Measurements from ENCODE around the gene SPTBN4.
A peak's percentile ranks its signal among the peaks of the same experiment; 100 is the strongest.
"Not testable (repeated sequence)": the region's sequence is repeated elsewhere in the genome, so short reads cannot be mapped to it uniquely, and the experiment has no call there.

SPTBN4 gene

DNA sequence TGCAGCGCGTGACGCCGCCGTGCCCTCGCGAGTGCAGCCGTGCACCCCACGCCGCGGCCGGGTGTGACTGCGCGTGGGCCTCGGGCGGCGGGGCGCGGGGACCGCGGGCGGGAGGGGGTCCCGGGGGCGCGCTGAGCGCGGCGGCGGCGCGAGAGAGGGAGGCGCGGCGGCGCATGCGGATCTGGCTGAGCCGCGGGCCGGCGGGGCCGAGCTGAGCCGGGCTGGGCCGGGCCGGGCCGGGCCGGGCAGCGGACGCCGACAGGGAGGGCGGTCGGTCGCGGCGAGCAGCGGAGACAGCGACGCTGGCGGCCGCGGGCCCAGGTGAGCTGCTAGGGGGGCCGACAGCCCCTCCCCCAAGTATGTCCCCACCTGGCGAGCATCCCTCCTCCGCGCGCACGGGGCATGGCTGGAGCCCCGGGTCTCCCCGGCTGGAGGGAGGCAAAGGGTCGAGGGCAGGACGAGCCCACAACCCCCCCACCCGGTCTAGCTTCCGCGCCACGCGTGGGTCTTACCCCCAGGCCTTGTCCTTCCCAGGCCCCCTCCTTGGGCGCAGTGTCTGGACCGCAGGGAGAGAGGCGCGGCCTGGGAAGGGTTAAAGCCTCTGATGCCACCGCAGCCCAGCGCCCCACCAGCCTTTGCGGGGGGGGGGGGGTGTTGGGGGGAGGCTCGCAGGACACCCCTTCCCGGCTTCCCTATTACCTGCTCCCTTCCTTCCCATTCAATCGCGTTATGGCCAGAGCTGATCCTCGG is at the start of gene SPTBN4:
Gene SPTBN4, plus strand, starts transcription at position 17 of the 750 bp plus-strand sequence. CDS start 5,621 bp downstream, outside the sequence.
- no peak for DNase-seq

DNA sequence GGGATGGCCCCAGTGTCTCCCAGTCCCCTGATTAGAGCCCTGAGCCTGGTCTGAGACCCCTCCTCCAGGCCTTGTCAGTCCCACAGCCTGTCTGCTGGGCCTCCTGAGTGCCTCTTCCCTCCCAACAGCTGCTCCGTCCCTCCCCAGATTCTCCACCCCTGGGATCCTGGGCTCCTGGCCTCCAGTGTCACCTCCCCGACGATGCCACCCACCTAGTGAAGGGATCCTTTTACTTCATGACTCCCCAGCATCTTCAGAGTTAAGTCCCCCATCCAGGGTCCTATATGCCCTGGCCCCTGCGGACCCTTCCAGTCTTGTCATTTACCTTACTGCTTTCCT is 49.2 kb upstream of the SPTBN4 start:
- no peak for DNase-seq

DNA sequence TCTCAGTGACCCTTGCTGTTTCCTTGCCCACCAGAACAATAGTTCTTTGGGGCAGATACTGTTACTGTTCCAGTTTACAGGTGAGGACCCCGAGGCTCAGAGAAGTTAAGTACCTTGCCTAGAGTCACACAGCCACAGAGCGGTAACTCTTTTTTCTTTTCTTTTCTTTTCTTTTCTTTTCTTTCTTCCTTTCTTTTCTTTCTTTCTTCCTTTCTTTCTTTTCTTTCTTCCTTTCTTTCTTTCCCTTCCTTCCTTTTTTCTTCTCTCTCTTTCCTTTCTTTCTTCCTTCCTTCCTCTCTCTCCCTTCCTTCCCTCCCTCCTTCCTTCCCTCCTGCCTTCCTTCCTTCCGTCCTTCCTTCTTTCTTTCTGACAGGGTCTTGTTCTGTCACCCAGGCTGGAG is 48.8 kb upstream of the SPTBN4 start:
- DNase-seq = no peak

DNA sequence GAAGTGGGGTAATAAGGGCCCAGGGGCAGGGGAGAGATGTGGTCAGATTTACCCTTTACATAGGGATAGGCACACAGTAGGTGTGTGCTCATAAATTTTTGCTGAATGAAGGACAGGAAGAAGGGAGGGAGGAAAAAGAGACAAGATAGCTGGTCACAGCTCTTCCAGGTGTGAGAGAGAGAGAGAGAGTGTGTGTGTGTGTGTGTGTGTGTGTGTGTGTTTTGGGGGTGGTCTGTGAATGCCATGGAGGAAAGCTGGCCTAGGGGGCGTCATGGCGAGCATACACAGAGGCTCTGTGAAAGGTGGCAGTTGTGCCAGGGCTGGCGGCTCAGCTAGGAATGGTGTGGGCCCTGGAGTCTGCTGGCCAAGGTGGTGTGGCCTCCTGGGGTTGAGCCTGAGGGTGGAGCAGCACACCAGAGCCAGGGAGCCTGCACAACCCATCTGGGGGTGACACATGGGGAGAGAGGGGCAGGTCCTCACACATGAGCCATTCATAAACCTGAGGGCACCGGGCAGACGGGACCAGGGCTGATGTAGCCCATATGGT is 47.7 kb upstream of the SPTBN4 start:
- no peak for DNase-seq

DNA sequence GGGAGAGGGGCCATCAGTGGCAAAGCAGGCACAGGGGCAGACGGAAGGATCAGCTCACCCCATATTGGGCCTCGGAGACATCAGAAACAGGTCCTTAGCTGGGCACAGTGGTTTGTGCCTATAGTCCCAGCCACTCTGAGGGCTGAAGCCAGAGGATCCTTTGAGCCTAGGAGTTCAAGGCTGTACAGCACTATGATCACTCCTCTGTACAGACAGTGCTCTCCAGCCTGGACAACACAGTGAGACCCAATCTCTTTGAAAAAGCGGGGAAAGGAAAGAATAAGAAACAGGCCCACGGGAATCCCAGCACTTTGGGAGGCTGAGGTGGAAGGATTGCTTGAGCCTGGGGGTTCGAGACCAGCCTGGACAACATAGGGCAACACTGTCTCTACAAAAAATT is 47.0 kb upstream of the SPTBN4 start:
- no peak for DNase-seq

DNA sequence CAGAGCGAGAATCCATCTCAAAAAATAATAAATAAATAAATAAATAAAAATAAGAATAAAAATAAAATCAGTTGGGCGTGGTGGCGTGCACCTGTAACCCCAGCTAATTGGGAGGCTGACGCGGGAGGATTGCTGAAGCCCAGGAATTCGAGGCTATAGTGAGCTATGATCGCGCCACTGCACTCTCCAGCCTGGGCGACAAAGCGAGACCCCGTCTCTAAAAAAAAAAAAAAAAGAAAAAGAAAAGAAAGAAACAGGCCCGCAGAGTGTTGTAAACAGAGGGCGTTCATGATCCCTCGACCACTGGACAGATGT is 46.4 kb upstream of the SPTBN4 start:
- DNase-seq = no peak

DNA sequence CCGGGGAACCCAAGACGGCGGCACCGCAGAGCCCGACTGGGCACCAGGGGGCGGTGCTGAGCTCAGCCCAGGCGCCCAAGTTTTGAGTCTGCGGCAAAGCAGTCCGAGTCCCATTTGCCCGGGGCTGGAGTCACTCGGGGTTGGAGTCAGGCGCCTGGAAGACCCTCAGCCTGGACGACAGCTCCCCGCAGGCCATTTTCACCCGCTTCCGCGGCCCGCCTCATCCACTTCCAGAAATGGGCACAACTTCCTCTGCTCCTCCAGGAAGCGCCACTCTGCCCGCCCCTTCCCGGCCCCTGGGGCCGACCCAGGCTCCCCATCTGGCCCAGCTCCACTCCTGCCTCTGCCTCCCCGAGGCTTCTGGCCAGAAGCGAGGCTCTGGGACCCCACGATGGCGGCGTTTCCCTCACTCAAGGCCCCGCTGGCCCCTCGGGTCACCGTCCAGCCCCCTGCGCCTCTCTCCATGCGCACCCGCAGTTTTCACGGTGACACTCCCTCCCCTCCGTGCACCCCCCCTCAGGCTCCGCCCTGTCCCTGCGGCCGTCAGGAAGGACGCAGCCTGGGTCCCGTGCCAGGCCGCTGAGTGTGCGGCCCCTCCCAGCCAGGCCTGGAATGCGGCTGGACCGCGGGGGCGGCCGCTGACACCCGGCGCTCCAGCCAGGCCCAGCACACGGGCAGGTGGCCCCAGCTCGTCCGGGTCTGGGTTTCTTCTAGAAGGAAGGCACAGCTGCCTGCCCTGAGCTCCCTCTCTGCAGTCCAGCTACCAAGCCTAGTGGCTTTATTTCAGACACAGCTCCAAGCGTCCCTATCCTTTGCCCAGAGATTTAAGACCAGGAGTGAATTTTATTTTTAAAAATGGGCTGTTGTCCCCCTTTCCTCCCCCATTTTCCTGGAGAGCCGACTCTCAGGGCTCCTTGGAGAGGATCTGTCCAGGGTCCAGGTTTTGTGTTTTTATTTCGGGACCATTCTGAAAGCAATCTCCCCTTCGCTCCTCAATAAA is 45.7 kb upstream of the SPTBN4 start:
- peak; percentile 80 for DNase-seq

DNA sequence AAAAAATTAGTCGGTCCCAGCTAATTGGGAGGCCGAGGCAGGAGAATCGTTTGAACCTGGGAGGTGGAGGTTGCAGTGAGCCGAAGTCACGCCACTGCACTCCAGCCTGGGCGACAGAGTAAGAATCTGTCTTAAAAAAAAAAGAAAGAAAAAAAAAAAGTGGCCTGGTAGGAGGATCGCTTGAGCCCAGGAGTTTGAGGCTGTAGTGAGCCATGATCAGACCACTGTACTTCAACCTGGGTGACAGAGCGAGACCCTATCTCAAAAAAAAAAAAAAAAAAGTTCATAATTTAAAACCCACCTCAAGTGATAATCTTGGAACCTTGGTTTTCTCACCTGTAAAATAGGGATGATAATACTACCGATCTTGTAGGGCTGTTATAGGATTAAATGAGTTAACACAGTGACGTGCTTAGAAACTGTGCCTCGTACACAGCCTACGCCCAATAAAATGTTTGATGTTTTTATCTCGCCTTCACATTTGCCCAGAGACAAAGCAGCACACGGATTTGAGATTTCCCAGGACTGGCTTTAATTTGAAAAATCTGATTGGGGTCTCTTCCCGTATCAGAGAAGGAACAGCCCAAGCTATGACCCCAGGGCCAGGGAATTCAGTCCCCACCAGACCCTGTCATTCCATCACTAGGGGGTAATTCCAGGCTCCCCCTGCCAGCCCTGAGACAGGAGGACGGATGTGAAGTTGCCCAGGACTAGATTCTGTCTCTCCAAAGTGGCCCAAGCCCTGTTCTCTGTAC is 44.6 kb upstream of the SPTBN4 start:
- DNase-seq = no peak

DNA sequence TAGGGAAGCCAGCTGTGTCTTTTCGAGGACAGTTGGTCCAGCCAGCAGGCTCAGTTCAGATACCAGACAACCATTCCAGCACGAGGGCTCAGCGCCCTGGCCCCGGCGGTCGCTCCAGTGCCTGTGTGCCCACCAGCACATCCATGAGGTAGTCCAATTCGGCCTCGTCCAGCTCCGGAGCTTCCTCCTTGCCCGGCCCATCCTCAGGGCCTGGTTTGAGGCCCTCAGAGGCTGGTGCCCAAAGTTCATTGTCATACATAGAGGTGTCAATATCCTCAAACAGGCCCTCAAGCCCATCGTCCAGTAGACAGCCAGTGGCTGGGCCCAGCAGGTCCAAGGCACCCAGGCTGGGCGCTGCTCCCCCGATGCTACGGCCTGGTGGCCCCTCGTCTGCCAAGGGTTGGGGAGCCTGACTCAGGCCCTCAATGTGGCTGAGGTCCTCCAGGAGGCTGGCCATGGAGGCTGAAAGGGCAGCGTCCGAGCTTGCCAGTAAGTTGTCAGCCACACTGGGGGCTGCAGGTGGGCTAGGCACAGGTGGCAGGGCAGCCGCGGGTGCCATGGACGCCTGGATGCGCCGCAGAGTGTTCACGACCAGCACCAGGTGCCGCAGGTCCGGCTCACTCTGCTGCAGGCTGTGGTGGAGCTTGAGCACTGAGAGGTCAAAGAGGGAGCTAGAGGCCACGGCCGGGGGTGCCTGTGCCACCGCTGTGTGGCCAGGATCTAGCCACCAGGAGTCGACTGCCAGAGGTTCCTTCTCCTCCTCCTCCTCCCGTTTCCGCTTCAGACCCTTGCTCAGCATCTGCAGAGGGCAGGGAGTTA is 43.8 kb upstream of the SPTBN4 start:
- no peak for DNase-seq

DNA sequence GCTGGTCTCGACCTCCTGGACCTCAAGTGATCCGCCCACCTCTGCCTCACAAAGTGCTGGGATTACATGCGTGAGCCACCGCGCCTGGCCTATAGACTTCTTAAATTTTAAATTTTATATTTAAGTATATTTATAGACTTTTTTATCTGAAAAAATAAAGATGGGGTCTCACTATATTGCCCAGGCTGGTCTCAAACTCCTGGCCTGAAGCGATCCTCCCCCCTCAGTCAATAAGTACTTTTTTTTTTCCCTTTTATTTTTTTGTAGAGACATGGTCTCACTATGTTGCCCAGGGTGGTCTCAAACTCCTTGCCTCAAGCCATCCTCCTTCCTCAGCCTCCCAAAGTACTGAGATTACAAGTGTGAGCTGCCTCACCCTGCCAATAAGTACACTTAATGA is 42.9 kb upstream of the SPTBN4 start:
- DNase-seq = no peak

DNA sequence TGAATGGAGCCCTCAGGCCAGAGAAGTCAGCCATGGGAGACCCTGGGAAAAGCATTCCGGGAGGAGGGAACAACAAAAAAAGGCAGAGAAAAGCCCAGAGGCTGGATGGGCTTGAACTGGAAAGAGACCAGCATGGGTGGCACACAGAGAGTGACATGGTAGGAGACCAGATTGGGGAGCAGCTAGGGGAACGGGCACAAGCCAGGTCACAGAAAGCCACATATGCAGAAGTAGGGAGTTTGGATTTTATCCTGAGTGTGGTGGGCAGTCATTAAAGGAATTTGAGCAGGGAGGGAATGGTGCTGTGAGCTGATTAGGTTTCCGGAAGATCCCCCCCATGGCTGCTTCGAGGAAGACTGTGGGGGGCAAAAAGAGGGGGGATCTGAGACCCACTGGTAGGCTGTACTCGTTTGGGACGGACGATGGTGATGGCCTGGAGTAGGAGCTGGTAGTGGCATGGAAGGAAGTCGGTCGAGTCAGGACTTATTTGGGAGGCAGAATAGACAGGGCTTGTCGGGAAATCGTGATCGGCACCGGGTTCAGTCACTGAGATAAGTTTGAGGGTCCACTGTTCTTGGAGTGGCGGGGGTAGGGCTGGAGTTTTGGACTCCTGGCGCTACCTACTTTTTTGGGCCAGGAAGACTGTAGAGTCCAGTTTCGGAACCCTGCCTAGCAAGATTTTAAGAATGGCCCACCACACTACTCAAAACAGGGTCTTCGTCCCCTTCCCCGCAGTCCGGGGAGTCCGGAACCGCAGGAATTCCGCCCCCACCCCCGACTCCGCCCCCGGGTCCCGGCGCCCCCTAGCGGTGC is 42.0 kb upstream of the SPTBN4 start:
- DNase-seq = no peak

DNA sequence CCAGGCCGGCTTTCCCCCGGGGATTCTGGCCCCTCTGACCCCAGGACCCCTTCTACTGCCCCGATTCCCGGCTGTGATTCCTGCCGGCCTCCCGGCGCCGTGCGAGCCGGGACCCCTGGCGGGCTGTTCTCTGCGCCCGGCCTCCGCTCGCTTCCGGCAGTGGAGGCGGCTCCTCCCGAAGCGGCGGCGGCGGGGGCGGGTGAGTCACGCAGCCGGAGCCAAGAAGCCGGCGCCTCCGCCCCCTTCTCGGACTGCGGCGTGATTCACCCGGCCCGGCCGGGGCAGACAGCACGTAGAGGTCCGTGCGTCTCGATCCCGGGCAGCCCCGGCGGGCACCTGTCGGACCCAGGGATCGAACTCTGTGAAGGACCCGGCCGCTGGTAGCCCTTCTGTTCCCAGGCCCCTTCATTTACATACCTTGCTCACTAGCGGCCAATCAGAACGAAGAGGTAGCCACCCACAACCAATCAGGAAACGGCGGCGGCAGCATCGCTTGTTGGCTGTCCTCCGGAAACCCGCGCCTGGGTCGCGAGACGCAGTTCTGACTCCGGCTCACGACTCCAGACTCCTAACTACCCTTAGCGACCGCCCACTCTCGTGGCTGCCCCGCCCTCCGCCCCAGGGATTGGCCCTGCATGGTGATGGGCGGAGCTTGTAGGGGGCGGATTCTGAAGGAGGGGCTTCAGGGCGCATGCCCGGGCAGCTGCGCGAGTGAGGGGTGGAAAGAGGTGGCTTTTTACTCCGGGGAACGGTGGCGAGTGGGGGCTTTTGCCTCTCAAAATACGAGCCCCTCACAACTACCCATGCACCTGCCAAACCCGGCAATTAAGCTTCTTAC is 41.1 kb upstream of the SPTBN4 start, which contains the start of gene SERTAD1:
Gene SERTAD1, minus strand, starts transcription at position 543 of the 838 bp plus-strand sequence. CDS start 2,446 bp downstream, outside the sequence.
- DNase-seq = peak; percentile 100

DNA sequence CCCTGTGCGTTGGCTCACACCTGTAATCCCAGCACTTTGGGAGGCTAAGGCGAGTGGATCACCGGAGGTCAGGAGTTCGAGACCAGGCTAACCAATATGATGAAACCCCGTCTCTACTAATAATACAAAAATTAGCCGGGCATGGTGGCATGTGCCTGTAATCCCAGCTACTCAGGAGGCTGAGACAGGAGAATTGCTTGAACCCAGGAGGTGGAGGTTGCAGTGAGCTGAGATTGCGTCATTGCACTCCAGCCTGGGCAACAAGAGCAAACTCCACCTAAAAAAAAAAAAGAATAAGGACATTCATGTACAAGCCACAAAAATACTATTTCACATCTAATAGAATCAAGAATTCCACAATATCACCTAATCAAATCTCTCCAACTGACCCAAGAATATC is 38.6 kb upstream of the SPTBN4 start:
- not testable (repeated sequence) for DNase-seq

DNA sequence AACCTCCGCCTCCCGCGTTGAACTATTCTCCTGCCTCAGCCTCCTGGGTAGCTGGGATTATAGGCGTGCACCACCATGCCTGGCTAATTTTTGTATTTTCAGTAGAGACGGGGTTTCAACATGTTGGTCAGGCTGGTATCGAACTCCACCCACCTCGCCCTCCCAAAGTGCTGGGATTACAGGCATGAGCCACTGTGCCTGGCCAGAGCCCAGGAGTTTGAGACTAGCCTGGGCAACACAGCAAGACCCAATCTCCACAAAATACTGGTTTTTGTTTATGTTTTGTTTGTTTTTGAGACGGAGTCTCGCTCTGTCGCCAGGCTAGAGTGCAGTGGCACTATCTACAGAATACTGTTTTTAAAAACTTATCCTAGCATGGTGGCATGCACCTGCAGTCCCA is 36.6 kb upstream of the SPTBN4 start:
- DNase-seq = not testable (repeated sequence)

DNA sequence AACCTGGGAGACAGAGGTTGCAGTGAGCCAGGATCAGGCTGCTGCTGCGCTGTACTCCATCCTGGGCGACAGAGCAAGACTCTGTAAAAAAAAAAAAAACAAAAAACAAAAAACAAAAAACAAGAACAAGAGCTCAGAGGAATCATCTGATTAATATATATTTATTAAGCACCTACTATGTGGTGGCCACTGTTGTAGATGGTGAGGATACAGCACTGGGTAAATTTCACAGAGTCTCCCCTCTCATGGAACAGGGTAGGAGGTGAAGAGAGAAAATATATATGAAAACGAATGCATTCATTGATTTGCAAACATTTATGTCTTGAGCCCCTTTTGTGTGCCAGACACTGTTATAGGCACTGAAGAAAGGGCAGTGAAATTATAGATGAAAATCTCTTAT is 35.1 kb upstream of the SPTBN4 start:
- DNase-seq = no peak

DNA sequence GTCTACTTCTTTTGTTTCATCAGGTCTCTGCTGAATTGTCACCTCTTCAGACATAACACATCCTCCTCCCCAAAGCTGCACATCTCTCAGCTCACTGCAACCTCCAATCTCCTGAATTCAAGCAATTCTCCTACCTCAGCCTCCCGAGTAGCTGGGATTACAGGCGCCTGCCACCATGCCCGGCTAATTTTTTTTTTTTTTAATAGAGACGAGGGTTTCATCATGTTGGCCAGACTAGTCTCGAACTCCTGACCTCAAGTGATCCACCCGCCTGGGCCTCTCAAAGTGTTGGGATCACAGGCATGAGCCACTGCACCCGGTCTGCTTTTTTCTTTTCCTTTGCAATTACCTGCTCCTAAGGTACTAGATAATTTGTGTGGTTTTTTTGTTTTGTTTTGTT is 34.0 kb upstream of the SPTBN4 start:
- DNase-seq = not testable (repeated sequence)

DNA sequence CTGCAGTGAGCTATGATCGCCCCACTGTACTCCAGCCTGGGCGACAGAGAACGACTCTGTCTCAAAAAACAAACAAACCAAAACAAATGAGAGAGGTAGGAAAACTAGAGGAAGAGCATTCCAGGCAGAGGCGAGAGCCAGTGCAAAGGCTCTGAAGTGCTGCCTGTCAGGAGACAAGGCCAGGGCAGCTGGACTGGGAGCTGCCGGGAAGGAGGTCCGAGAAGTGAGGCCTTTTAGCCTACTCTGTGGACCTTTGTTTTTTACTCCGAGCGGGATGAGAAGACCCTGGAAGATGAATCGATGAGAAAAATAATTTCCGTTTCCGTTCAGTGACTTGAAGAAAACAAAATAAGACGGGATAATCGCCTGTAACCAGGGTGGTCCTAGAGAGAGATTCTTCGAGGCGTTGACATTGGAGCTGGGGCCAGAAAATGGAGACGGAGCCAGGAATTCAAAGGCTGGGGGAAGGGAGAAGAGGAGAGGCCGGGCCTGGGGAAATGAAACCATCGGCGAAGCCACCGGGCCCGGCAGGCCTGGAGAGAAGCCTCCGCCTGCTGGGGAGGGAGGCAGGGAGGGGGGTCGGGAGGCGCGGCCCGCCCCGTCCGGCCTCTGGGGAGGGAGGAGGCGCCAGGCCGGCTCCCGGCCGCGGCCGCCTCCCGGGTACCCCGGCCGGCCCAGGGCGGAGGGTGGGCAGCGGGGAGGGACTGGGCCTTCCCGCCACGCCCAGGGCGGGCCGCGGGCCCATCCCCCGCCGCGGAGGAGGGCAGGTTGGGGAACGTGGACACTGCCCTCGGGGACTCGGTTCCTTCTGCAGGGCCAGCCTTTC is 33.2 kb upstream of the SPTBN4 start:
- peak; percentile 50 for DNase-seq

DNA sequence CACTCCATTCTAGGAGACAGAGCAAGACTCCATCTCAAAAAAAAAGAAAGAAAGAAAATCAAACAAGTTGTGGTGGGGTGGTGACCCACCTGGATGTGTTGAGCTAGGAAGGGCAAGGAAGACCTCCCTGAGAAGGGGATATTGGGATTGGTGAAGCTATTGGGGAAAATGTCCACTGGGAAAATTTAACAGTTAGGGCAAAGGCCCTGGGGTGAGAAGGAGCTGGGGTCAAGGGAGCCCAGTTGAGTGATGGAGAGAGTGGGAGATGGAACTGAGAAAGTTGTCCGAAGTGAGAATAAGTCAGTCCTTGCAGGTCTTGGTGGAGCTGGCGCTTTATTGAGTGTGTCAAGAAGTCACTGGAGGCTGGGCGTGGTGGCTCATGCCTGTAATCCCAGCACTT is 28.5 kb upstream of the SPTBN4 start:
- no peak for DNase-seq

DNA sequence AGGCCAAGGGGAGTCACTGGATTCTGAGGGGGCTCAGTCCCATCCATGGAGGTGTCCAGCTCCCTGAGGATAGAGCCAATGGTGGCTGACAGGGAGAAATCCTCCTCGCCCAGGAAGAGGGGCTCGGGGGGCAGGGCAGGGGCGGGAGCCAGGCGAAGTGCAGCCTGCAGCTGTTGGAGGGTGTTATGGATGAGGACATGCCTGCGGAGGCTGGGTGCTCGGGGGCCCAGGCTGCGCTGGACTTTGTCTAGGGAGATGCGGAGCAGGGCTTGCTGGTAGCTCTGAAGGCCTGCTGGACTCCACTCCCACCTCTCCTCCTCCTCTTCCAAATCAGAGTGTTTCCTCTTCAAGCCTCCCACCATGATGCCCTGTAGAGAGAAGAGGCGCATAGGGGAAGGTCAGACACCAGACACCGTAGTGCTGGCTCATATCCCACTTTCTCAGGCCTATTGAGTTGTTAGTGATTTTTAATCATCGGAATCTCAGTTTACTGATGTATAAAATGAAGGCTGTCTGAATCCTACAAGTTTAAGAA is 25.0 kb upstream of the SPTBN4 start:
- no peak for DNase-seq
